HG02571 (cell line): ENCODE data around the gene SAMD8.
"Not testable (repeated sequence)": the region's sequence is repeated elsewhere in the genome, so short reads cannot be mapped to it uniquely, and the experiment has no call there.

Experiments
- ATAC-seq: cut with Tn5 transposase; IDR thresholded peaks from one replicate; pipeline ENCODE4 v1.9.1; 2021; ENCODE audit warnings: mild to moderate bottlenecking, moderate library complexity; ENCODE audit not compliant: unreplicated experiment

SAMD8 gene

DNA sequence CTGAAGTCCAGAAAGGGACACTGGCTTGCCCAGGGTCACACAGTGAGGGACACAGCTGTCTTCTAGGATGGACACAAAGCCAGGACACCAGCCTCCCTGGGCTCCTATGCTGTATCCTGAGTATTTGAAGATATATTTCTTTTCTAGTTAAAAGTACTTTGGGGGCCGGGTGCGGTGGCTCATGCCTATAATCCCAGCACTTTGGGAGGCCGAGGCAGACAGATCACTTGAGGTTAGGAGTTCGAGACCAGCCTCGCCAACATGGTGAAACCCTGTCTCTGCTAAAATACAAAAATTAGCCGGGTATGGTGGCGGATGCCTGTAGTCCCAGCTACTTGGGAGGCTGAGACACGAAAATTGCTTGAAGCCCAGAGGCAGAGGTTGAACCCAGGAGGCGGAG is 4.6 kb upstream of the SAMD8 start:
- not testable (repeated sequence) for ATAC-seq

DNA sequence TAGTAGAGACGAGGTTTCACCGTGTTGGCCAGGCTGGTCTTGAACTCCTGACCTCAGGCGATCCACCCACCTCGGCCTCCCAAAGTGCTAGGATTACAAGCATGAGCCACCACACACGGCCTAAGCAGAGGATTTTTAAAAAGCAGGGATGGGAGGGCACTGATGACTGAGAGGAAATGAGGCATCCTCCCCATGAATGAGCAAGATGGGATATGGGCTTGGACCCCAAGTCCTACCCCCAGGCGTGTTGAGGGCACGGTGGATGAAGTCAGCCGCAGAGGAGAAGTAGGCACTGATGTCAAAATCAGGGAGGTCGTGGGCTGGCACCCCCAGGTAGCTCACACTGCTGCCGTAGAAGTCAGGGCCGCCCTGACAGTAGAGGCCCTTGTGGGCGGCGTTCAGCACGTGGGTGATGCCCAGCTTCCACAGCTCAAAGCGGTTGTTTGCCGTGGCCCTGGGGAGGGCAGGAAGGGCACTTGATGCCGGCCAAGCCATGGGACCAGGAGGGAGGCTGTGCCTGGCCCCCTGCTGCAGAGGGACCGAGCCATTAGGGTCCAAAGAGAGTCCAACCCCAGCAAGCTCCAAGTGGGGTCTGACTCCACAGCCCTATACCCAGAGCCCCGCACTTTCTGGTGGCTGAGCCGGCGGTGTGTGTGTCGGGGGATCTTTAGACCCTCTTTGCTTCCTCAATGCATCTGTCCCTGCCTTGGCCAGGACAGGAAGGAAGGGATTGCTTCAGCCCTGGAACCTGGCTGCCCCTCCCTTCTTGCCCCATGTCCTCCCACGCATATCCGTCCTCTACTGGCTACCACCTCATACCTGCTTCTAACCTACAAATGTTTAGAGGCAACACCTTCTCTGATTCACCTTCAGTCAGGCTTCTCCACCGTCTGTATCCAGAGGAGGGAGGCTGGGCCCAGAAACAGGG is 3.4 kb upstream of the SAMD8 start:
- no peak for ATAC-seq

DNA sequence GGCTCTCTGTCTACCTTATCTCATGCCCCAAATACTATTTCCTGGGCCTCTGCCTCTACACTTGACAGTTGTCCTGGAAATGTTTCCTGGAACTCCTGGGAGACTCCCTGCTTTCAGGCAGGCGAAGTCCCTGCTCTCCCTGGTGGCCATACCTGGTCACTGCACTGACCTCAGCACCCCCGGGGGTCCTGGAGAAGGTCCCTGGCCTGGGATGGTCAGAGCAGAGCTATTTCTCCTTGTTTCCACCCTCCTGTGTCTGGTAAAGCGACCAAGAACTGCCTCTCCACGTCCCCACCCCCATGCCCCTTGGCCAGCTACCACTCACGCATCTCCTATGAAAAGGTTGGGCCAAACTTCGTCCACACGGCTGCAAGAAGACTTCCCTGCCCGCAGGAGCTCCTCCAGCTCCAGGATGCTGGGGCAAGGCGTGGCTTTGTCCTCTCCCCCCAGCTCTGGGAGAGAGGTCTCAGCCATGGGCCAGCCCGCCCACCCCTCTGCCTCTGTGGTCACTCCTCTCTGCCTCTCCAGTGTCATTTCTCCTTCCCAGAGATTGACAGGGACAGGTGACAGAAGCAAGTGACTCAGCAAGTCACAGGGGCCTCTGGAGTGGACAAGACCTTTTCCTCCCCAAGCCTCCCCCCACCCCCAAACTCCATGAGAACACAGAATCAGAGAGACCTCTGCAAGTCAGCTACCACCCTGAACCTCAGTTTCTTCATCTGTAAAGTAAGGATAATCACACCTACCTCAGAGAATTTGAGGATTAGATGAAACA is 2.6 kb upstream of the SAMD8 start:
- ATAC-seq = no peak

DNA sequence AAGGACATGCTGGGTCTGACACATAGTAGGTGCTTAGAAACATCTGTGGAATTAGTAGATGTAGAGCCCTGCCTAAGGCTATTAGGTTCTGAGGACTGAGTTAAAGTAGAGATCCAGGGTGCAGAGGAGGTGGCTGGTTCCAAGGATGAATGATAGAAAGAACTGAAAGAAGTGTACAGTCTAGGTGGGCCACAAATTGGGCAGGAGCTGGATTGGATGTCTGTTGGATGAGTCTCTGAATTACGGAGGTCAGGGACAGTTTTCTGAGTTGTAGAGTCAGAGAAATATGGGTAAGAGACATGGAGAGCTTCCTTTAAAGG is 2.0 kb upstream of the SAMD8 start:
- ATAC-seq = no peak

DNA sequence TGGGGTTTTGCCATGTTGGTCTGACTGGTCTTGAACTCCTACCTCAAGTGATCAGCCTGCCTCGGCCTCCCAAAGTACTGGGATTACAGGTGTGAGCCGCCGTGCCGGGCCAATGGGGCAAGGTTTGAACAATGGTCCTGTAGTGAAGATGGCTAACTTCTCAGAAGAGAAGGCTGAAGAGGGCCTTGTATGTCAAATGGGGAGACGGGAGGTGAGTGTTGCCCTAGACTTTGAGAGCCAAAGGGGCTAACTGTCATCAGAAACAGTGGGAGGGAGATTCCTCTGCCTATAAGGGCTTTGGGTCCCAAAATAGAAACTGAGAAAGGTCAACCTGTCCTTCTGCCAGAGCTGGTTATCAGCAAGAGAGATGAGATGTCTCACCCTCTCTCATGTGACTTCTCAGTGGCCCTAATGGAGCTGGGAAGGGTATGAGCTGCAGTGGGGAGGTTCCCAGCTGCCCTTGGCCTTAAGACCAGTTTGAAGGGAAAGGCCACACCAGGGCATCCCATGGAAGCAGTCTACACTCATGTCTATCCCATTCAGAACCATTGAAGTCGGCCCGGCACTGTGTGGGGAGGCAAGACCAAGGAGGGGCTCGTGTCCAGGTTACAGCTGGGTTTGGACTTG is 1.3 kb upstream of the SAMD8 start:
- no peak for ATAC-seq

DNA sequence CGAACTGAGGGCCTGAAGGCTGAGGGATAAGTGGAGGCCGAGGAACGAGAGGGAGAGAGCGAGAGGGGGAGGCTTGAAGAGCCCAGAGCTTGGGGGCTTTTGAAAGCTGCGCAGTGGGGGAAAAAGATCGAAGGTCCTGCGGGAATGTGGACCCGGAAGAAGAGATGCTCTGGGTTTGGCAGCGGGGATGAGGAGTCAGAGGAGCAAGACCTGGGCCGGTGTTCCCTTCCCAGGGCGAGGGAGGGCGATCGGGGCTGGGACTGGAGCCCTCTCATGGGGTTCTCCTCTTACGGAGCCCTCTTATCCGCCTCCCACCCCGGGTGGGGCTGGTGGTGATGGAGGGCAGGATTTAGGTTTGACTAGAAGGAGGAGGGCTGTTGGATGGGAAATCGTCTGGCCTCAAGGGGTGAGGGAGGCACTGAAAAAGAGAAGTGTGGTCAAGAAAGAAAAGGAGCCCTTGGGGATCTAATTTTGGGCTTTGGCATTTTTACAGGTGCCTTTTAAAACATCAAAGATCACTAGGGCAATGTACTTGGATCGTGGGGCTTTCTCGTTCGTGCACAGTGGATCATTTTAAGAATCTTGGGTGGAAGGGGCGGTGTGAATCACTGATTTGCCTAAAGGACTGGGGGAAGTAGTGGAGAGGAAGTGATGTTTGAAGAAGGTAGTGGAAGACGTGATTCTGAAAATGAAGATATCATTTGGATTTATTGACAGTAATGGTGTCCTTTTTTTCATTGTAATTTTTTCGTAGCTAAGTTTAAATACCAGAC is 637 bp downstream of the SAMD8 start:
- peak; percentile 21 for ATAC-seq

DNA sequence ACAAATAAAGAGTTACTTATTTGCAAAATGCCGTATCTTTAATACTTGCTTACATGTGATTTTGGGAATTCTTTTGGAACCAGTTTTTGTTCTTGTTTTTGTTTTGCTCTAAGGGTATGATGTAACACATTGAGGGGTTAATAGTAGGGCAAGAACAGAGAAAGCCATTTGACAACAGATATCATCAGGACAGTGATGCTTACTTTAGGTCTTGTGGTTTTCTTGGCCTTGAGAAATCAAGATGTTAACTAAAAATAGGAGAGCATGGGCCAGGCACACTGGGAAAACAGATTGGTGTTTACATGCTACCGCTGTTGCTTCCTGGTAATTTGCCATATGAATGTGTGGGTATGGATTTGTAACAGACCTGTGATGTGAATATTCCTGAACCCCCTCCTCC is 3.7 kb downstream of the SAMD8 start:
- ATAC-seq = no peak

DNA sequence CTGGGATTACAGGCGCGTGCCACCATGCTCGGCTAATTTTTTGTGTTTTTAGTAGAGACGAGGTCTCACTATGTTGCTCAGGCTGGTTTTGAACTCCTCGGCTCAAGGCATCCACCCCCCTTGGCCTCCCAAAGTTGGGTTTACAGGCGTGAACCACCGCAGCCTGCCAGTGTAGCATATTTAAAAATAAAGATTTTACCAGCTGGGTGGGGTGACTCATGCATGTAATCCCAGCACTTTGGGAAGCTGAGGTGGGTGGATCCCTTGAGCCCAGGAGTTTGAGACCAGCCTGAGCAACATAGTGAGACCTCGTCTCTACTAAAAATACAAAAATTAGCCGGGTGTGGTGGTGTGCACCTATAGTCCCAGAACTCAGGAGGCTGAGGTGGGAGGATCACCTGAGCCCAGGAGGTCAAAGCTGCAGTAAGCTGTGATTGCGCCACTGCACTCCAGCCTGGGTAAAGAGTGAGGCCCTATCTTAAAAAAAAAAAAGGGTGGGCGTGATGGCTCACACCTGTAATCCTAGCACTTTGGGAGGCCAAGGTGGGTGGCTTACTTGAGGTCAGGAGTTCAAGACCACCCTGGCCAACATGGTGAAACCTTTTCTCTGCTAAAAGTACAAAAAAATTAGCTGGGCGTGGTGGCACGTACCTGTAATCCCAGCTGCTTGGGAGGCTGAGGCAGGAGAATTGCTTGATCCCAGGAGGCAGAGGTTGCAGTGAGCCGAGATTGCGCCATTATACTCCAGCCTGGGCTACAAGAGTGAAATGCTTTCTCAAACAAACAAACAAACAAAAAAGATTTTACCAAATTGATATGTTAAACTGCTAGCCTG is 5.7 kb downstream of the SAMD8 start:
- ATAC-seq = not testable (repeated sequence)

DNA sequence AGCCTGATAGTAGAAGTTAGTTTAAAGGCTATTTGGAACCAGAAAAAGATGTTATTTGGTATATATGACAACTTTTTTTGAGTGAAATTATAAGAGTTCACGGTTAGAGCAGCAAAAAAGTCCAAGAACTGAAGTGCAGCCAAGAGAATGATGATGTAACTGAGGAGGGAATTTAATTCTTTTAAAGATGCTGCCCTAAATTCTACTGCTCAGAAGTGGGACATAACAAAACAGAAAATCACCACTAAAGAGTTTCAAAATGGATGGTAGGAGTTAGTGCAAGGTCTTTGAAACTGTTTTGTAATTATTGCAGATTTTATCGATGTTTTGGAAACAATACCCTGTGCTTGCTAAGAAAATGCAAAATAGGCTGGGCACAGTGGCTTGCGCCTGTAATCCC is 6.5 kb downstream of the SAMD8 start:
- ATAC-seq = no peak

DNA sequence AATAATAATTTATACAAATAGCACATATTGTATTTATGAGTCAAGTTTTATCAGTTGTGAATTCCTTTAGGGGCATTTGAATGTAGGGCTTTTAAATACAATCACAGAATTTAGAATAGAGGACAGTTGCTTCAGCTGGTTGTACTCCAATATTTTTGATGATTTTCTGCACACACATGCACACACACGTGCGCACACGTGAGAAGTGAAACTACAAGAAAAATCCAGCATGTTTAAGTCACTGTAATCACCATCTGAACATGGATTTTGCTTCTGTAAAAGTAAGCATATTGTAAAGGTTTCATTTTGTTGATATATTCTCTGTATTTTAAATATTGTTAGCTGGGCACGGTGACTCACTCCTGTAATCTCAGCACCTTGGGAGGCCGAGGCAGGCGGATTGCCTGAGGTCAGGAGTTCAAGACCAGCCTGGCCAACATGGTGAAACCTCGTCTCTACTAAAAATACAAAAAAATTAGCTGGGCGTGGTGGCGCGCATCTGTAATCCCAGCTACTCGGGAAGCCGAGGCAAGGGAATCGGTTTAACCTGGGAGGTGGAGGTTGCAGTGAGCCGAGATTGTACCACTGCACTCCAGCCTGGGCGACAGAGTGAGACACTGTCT is 8.1 kb downstream of the SAMD8 start:
- not testable (repeated sequence) for ATAC-seq

DNA sequence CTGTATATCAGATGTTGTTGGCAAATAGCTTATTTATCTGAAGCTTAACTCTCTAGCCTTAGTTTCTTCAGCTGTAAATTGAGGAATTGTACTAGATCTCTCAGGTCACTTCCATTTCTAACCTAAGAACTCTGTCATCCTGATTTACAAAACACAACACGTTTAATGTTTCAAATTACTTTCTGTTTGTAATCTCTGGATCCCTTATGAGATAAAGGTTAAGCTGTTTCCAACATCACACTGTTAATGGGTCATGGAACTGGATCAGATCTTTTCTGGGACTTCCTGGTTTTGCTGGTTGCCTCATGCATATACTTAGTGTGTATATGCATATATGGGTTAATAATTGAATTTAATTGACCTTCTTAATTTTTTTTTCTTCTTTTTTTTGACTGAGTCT is 9.9 kb downstream of the SAMD8 start:
- no peak for ATAC-seq

DNA sequence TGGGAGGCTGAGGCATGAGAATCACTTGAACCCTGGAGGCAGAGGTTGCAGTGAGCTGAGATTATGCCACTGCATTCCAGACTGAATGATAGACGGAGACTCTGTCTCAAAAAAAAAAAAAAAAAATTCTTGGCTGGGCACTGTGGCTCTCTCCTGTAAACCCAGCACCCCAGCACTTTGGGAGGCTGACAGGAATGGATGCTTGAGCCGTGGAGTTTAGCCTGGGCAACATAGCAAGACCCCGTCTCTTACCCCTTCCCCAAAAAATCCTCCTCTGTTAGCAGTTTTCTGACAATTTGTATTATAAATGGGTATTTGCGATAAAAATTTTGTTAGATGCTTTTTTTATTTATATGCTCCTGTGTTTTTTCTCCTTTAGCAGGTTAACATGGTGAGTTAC is 11.0 kb downstream of the SAMD8 start:
- no peak for ATAC-seq

DNA sequence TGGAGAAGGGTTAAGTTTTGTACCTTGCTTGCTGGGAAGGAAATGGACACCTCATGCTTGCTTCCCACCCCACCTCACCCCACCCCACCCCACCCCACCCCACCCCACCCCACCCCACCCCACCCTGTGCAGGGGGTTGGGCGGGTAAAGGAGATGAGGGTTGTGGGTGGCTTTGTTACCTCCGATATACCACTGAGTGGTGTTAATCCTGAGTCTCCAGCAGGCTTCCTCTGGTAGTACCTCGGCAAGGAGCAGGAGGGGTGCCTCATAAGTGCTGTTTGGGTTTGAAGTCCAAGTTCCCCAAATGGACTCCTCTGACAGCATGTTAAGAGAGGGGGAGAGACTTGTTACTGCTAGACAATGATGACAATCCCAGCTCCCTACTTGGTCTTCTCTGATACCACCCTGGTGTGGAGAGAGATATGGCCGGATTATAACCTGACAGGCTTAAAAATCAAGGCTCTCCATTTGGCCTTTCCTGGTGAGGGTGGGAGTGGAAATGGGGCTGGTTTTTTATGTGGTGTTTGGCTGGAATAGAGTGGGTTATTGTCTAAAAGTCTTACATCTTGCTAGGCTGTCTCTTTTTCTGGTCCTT is 11.7 kb downstream of the SAMD8 start:
- no peak for ATAC-seq

DNA sequence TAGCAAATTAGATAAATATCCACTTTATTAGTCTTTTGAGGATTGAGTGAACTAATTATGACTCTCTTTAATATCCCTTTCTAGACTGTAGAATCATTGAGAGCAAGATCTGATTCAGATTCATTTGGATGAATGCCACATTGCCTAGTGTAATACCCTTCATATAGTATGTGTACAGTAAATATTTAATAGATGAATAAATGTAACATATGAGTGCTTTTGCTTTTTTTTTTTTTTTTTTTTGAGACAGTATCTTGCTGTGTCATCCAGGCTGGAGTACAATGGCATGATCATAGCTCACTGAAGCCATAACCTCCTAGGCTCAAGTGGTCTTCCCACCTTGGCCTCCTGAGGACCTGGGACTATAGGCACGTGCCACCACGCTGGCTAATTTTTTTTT is 14.8 kb downstream of the SAMD8 start:
- no peak for ATAC-seq

DNA sequence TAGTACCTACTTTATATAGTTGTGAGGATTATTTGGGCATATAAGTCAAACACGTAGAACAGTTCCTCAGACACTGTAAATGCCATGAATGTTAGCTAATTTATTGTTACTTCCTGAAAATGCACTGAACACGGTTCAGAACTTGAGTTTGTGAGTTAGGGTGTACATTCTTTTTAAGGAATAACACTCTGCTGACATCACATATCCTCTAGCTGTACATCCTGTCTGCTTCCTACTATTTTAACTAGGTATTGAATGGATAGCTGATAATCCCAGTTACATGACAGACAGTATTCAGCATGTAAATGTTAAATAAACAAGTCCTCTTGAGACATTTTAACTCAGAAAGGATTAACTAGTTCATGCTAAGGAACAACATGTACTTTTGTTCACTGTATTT is 16.0 kb downstream of the SAMD8 start:
- no peak for ATAC-seq

DNA sequence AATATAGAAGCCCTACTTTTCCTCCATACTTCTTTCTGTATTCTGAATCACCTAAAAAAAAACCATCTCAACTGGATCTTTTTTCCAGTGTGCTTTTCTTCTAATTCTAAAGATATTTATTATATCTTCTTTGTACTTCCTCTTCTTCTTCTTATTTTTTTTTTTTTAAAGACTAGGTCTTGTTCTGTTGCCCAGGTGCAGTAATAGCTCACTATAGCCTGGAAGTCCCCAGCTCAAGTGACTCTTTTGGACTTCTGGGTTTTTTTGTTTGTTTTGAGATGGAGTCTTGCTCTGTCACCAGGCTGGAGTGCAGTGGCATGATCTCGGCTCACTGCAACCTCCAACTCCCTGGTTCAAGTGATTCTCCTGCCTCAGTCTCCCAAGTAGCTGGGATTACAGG is 17.5 kb downstream of the SAMD8 start:
- ATAC-seq = not testable (repeated sequence)

DNA sequence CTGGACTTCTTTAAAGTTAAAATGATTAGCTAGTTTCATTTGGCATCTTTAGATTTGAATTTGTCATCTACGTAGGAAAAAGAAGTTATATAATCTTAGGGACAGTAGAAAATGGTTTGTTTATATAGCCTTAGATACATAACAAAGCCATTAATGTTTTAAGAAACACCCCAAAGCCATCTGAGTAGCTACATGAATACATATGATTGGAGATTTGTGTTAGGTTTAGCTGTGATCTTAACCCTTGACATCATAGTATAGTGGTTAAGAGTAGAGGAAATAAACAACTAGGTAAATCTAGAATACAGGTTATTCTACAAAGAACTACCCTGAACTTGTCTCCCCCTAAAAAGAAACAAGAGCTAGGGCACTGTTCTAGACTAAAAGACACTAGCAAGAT is 18.1 kb downstream of the SAMD8 start:
- no peak for ATAC-seq

DNA sequence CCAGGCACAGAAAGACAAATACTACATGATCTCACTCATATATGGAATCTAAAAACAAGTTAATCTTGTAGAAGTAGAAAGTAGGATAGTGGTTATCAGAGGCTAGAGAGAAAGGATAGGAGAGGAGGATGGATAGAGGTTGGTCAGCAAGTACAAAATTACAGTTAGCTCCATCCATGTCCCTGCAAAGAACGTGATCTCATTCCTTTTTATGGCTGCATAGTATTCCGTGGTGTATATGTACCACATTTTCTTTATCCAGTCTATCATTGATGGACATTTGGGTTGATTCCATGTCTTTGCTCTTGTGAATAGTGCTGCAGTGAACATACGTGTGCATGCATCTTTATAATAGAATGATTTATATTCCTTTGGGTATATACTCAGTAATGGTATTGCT is 22.2 kb downstream of the SAMD8 start:
- ATAC-seq = not testable (repeated sequence)

DNA sequence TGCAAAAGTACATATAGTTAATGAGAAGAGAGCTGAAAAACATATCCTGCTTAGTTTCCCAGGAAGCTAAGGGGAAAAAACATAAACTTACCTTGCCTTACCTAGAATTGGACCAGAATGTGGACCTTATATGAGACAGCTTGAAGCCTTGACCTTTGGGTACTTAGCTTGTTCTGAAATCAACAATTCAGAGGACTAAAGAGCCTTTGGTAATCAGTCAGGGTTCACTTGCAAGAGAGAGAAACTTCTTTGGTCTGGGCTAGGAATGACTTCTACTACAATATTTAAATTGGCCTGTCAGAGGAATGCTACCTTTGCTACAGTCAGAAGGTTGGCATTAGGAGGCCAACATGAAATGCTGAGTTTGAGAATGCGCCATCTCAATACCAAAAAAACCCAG is 24.9 kb downstream of the SAMD8 start:
- no peak for ATAC-seq
